GM19452 (cell line): ENCODE results near the gene CHST9.

Source experiments
- ATAC-seq: cut with Tn5 transposase; IDR thresholded peaks from one replicate; pipeline ENCODE4 v1.9.1; 2021; ENCODE audit not compliant: unreplicated experiment

The CHST9 gene

GRCh38 chr18:26869640-26870039, 315.5 kb downstream of the CHST9 start:
- ATAC-seq, result no peak

DNA sequence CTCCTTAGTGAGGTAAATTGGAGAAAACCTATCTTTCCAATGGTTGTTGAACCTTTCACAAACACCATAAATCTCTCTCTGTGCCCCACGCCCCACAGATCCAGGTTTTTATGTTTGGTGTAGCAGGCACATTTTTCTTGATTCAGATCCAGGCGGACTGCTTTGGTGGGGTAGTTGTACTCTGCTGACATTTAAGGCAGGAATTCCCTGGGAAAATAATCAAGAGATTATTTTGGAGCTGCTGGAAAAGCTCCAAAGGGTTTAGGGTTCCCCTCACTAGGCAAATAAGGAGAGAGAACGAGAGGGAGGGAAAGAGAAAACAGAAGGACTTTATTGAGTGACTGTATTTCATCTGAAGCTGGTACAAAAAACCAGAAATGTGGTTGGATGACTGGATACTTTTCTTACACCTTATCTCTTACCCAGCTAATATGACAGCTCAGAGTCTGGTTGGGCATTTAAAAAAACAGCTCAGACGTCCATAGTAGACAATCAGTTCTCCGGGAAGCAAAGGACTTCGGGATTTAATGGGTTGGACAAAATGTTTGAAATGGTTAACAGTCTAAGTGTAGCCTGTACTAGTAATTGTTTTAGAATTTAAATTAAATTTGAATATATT, 316.0 kb downstream of the CHST9 start:
- no peak for ATAC-seq

- no peak for ATAC-seq
Measured at GRCh38 chr18:26867471-26867870, 317.6 kb downstream of the CHST9 start.

DNA sequence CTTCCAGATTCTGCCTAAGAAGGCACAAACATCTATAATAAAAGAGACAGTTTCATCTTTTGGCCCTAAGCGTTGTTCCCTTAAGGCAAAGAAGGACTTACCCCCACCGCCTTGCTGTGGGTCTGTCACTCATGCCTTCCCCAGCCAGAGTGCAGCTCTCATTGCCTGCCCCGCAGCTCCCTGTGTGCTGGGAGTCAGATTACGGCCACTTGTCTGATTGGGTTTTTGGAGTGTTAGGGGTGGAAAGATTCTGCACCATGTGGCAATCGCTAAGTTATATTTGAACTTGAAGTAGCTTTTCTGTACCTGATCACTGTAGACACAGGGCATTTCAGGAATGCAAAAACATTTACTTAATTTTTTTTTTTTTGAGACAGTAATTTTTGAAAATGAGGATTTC, 319.6 kb downstream of the CHST9 start, which contains the start of gene AQP4:
AQP4 (minus strand) TSS at position 151 of the 400 bp plus-strand sequence; CDS start at position 133, 18 bp downstream.
- ATAC-seq, result no peak

DNA sequence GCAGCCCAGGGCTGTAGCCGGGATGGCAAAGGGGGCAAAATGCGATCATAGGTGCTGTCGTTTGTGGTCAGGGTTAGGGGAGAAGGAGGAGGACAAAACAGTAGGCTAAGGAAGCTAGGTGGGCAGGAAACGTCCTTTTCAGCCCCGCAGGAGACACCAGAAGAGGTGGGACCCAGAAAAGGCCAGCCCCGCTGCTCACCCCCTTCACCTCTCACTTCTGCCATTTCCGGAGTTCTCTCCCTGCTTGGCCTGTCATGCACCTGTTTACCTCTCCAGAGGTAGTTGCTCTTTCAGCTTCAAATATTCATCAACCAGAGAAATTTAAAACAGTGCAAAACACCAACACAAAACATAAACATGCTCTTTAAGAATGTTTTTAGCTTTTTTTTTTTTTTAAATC, 320.4 kb downstream of the CHST9 start:
- ATAC-seq, result no peak

GRCh38 chr18:26863921-26864497, 321.1 kb downstream of the CHST9 start:
- no peak for ATAC-seq

DNA sequence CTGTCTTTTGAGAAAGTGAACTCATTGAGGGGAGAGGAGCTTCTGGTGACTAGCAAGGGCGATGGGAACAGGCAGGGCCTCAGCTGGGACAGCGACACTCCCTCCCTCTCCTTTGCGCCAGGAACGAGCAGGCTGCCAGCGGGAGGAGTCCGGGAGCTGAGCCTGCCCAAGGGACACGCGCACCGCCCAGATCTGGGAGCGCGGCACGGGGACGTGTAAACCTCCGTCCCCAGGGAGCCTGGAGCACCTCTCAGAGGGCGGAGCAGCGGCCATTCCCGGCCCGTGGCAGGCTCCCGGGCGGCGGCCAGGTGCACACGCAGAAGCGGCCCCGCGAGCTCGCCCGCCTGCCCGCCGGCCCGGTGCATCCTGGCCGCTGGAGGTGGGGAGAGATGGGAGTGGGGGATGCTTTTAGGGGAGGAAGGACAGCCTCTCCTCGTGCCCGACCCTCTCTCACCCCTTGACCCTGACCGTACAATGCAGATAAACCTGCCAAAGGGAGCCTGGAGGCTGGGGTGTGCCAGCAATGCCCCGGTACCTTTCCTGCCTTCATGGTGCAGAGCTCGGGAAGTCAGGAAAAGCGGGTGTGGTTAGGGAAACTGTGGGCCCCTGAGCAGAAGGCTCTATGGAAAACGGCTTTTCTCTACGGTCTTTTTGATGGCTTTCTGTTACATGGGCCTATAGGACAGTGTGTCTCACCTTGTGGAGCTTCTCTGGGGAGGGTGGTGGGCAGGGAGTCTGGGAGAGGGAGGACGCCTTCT, 321.8 kb downstream of the CHST9 start:
- no peak for ATAC-seq

DNA sequence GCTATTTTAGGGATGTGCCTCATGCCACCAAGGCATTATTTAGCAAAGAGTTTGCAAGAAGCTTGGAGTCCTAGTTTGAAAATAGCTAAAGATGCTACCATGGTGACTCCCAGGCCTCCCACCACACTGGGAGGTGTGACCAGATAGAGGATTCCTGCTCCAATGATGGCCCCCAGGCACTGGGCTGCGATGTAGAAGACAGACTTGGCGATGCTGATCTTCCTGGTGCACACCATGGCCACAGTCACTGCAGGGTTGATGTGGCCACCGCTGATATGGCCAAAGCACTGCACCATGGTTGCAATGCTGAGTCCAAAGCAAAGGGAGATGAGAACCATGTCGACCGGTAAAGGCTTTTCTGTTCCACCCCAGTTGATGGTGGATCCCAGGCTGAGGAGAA, 323.0 kb downstream of the CHST9 start:
- ATAC-seq, result no peak
